Right cardiac atrium (tissue), 5 donors: Measurements from ENCODE around the gene PSMG1. TPM values are rescaled to one million over a fixed set of nuclear protein-coding genes. Genes with fewer than 3 reads are reported as not detected.

Experiments used
- ATAC-seq, 2 donors: fragments of 200-7000 bp; cut with Tn5 transposase; one replicate each; pipeline versions ENCODE4 v1.8.0 to v1.9.1; 2020; ENCODE audit warnings: moderate library complexity in 2 of 2, mild to moderate bottlenecking in 1 of 2
- DNase-seq, 3 donors: peaks; one replicate each; pipeline ENCODE4 v3.0.0-alpha.2; 2020
- H3K27ac ChIP-seq: one replicate; pipeline ENCODE4 v1.5.1; 2013; ENCODE audit warnings: mild to moderate bottlenecking, low read length, control low read depth, moderate library complexity
- H3K27me3 ChIP-seq: one replicate; pipeline ENCODE4 v1.6.1; 2013; ENCODE audit not compliant: control insufficient read depth, insufficient read depth
- H3K4me1 ChIP-seq: one replicate; pipeline ENCODE4 v1.6.1; 2013; ENCODE audit warnings: low read length; ENCODE audit not compliant: control insufficient read depth, insufficient read depth
- H3K4me3 ChIP-seq: one replicate; pipeline ENCODE4 v1.5.1; 2013; ENCODE audit warnings: low read length, control low read depth
- H3K9me3 ChIP-seq: one replicate; pipeline ENCODE4 v1.6.1; 2013; ENCODE audit warnings: low read length; ENCODE audit not compliant: control insufficient read depth
- WGBS: extraction: QIAGEN DNeasy Blood & Tissue Kit; methylation state at CpG from one replicate; pipeline ENCODE4 v1.1.7; 2013; 5-methylcytosine and 5-hydroxymethylcytosine counted together
- intact Hi-C, 4 donors: fragments of 100-400 bp; cut with DNase I; formaldehyde crosslinking; loops; one replicate each; pipeline versions ENCODE4 v1.11.0 to v1.14.0; 2022 to 2023
- polyA plus RNA-seq: library from polyadenylated mRNA; stranded (reverse); fragments of 200-250 nt; gene quantifications from one replicate; pipeline ENCODE4 v1.2.3, GENCODE V29; 2013
- total RNA-seq, 4 donors: library from RNA; stranded (reverse); fragmentation: NEBNext Ultra II Directional; extraction: Animal tissue kit (Norgen Biotek cat#: 25700); gene quantifications; one replicate each; pipeline ENCODE4 v1.2.1, GENCODE V29; 2021
- donor health status: healthy with polysubstance abuse.
- donor health status: DM: no; HTN: yes; CAD: no.
- donor health status: DM: no; HTN: no; CAD: no.
- donor health status: DM: no; HTN: yes; CAD: no; lungs with severe emphysema.
- donor health status: DM: yes; HTN: yes; CAD: no.

The PSMG1 gene
- total and polyA plus RNA-seq, 5 donors = 19.8 to 28.9 (median 23.9) TPM

DNA sequence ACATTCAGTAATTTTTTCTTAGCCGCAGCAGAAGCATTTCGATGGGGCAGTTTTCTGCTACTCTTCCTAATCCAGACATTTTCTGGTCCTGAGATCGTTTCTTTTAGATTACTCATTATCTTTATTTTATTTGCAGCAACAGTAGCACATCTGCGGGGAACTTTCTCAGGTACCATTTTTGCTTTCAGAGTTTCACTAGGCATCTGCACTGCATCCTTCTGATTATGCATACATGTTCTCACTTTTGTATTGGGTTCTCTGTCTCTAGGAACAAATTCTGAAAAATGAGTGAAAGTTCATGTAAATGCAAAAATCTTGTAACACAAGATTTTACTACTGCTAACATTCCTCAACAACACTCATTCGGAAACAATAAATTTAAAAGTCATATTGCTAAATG is 3.9 kb upstream of the PSMG1 start:
- Histone ChIP-seq H3K4me1 (no peaks in the 10 kb centered on the region), H3K4me3 (no peak overlapping the region), H3K9me3 (no peaks in the 10 kb centered on the region), H3K27me3 (no peaks in the 10 kb centered on the region), H3K27ac (no peak overlapping the region)
- DNase-seq = no peak
- intact Hi-C loops = no loop called here
- no peak for ATAC-seq
- WGBS = 81% methylated on average over 5 of the region's 5 CpGs

DNA sequence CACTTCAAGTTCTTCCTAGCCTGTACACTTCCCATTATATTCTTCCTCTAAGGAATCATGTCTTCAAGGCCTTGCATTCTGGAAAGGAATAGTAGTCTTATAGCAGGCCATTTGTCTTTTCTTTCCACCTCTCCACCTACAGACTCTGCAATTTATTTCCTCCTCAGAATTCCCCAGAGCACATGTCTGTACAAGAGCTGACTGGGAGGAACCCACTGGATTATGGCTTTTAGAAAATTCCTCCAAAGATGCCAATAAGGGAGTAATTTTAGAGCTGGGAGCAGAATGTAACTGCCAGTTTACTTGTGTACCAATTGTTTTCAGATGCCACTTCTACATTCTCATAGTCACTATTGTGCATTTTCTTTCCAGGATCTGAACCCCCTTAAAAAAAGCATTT is 3.4 kb upstream of the PSMG1 start:
- DNase-seq (no peak), ATAC-seq (no peak)
- H3K4me3 ChIP-seq = no peak overlapping the region
- no peaks in the 10 kb centered on the region for H3K9me3 ChIP-seq
- no peak overlapping the region for H3K27ac ChIP-seq
- intact Hi-C loops = no loop called here
- H3K4me1 ChIP-seq = no peaks in the 10 kb centered on the region
- H3K27me3 ChIP-seq = no peaks in the 10 kb centered on the region

DNA sequence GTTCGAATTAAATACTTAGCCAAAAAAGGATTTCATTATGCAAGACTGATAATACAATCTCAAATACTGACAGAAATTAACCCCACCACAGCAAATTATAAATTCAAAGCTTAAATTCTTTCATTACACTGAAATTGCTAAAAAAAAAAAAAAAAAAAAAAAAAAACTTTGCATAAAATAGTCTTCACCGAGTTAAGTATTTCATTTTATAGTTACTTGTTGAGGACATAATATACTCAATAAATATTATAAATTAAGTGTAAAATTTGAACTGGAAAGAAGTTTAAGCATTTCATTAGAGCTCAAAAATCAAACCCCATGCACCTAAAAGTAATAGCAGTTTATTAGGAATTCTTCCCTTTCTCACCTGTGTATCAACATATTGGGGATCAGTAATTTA is 1.9 kb upstream of the PSMG1 start:
- Histone ChIP-seq H3K27me3 (no peaks in the 10 kb centered on the region), H3K4me3 (no peak overlapping the region), H3K4me1 (no peaks in the 10 kb centered on the region), H3K27ac (no peak overlapping the region), H3K9me3 (no peaks in the 10 kb centered on the region)
- WGBS = 79% methylated on average over 2 of the region's 2 CpGs
- intact Hi-C loops = no loop called here
- ATAC-seq = no peak
- no peak for DNase-seq

- ATAC-seq (no peak), DNase-seq (no peak)
- Histone ChIP-seq H3K4me3 (peak overlapping the region; percentile 63), H3K27me3 (no peaks in the 10 kb centered on the region), H3K9me3 (no peaks in the 10 kb centered on the region), H3K27ac (peak overlapping the region; percentile 81), H3K4me1 (no peaks in the 10 kb centered on the region)
- 5% methylated on average over 22 of the region's 22 CpGs for WGBS
- intact Hi-C loops = no loop called here
Measured at GRCh38 chr21:39184050-39184980, 1.1 kb upstream of the PSMG1 start.

- Histone ChIP-seq H3K4me1 (no peaks in the 10 kb centered on the region), H3K4me3 (peak overlapping the region; percentile 63), H3K9me3 (no peaks in the 10 kb centered on the region), H3K27me3 (no peaks in the 10 kb centered on the region), H3K27ac (peak overlapping the region; percentile 14)
- intact Hi-C loops = no loop called here
- DNase-seq = no peak
- peak; percentile 2 to 8 for ATAC-seq
- WGBS = 2% methylated on average over 51 of the region's 51 CpGs
Measured at GRCh38 chr21:39182484-39183271, 573 bp downstream of the PSMG1 start.

- no peaks in the 10 kb centered on the region for H3K9me3 ChIP-seq
- no peaks in the 10 kb centered on the region for H3K27me3 ChIP-seq
- ATAC-seq (no peak), DNase-seq (no peak)
- 60% methylated on average over 8 of the region's 8 CpGs for WGBS
- H3K4me3 ChIP-seq = peak overlapping the region; percentile 63
- H3K4me1 ChIP-seq = no peaks in the 10 kb centered on the region
- no peak overlapping the region for H3K27ac ChIP-seq
- intact Hi-C loops = no loop called here
Measured at GRCh38 chr21:39182016-39182415, 1.2 kb downstream of the PSMG1 start.

DNA sequence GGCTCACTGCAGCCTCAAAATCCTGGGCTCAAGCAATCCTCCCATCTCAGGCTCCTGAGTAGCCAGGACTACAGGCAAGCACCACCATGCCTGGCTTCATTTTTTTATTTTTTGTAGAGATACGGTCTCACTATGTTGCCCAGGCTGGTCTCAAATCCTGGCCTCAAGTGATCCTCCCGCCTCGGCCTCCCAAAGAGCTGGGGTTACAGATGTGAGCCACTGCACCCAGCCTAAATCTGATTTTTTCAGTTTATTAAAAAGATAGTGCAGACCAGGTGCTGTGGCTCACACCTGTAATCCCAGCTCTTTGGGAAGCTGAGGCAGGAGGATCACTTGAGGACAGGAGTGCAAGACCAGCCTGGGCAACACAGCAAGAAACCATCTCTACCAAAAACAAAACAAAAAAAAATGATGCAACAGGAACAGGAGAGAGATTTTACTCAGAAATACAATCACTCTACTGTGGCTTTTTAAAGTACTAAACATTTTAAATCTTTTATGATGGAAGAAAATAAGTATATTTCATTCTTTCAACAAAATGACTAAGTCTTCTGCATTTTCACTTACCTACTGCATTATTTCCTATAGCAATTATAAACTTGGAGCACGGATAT is 1.9 kb downstream of the PSMG1 start:
- H3K27ac ChIP-seq = no peak overlapping the region
- DNase-seq (no peak), ATAC-seq (no peak)
- no peaks in the 10 kb centered on the region for H3K27me3 ChIP-seq
- H3K9me3 ChIP-seq = no peaks in the 10 kb centered on the region
- intact Hi-C loops = no loop called here
- H3K4me3 ChIP-seq = no peak overlapping the region
- H3K4me1 ChIP-seq = no peaks in the 10 kb centered on the region
- WGBS = 89% methylated on average over 4 of the region's 4 CpGs

DNA sequence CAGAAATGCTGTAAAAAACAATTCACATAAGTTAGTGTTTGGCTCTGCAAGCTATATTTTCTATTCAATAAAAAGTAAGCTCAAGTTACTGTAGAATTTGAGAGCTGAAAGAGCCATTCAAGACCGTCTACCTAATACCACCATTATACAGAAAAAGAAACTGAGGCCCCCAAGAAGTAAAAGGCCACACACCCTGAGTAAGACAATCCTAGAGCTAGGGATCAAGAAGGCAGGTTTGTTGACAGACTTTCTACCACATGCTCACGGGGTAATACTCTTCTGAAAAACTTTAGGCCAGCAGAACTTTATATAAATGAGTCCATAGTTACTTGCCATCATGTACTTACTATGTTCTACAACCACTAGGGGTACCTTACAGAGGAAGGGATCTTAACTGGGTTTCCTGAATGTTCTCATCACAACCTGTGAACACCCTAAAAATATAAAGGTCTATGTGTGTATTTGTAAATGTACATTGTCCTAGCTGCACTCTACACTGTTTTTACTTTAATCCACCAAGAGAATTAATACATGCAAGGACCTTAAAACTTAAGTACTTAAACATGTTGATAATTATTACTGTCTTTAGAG is 2.7 kb downstream of the PSMG1 start:
- H3K27ac ChIP-seq = no peak overlapping the region
- H3K4me1 ChIP-seq = no peaks in the 10 kb centered on the region
- intact Hi-C loops = no loop called here
- no peaks in the 10 kb centered on the region for H3K9me3 ChIP-seq
- DNase-seq (no peak), ATAC-seq (no peak)
- H3K27me3 ChIP-seq = no peaks in the 10 kb centered on the region
- WGBS = 96% methylated on average over 2 of the region's 2 CpGs
- no peak overlapping the region for H3K4me3 ChIP-seq

DNA sequence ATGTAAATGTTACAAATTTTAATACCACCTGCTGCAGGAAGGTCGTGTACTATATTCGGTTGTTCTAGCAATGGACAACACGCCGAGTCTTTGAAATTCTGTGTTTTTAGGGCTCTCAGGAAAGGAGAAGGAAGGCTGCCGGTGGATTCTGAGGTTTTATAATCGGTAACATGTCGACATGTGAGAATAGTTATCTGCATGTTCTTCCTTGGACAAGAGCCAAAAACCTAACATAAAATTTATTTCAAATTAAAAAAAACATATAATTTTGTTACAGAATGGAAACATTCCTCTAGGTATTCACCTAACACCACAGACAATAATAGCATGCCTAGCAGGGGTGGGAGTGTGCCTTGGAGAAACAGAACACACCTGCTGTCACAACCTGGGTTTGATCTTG is 4.8 kb downstream of the PSMG1 start:
- no peak overlapping the region for H3K27ac ChIP-seq
- no peak overlapping the region for H3K4me3 ChIP-seq
- DNase-seq (no peak), ATAC-seq (no peak)
- no peaks in the 10 kb centered on the region for H3K27me3 ChIP-seq
- WGBS = 81% methylated on average over 7 of the region's 7 CpGs
- intact Hi-C loops = no loop called here
- H3K4me1 ChIP-seq = no peaks in the 10 kb centered on the region
- no peaks in the 10 kb centered on the region for H3K9me3 ChIP-seq

DNA sequence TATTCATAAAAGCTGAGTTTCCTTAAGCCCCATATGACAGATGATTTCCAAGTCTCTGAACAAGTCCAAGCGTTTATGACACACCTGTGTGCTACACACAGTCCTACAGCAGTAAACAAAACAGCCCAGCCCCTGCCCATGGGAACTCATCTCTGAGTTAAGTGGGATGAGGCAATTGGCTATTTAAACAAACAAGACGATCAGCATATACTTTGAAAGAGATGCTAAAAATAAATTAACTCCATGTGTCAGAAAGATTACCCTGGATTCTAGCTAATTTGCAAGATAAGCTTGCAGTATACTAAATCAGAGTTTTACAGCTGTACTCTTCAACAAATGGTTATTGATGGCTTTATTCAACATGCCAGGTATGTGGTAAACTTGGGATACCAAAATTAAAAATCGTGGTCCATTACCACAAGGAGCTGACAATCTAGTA is 7.0 kb downstream of the PSMG1 start:
- Histone ChIP-seq H3K27ac (no peak overlapping the region), H3K4me3 (no peak overlapping the region), H3K9me3 (no peaks in the 10 kb centered on the region), H3K4me1 (no peaks in the 10 kb centered on the region), H3K27me3 (no peaks in the 10 kb centered on the region)
- intact Hi-C loops = no loop called here
- DNase-seq (no peak), ATAC-seq (no peak)
- 35% methylated on average over 3 of the region's 3 CpGs for WGBS

DNA sequence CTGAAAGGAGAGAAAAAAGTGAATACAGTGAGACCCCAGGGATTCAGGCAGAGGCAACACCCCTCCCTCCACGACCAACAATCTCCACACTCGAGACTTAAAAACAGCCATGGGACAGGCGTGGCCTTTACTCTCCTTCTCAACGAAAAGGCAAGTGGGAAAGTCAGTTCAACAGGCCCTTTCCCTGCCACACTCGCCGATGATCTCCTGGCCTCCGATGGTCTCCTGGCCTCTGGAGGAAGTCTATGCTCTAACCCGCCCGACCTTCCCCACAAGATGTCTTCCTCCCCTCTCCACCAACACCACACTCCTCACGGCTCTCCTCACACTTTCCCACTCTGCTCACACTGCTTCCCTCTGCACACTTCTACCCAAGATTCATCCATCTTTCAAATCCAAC is 7.6 kb downstream of the PSMG1 start:
- Histone ChIP-seq H3K4me3 (no peak overlapping the region), H3K27me3 (no peaks in the 10 kb centered on the region), H3K27ac (no peak overlapping the region), H3K9me3 (no peaks in the 10 kb centered on the region), H3K4me1 (no peaks in the 10 kb centered on the region)
- no peak for ATAC-seq
- WGBS = 80% methylated on average over 10 of the region's 10 CpGs
- intact Hi-C loops = no loop called here
- DNase-seq = no peak
